DLD1 (cell line): ENCODE data around the gene CHN2.

Source experiments
- in situ Hi-C: cut with HindIII; loops from 2 replicates; pipeline ENCODE4 v1.10.0; 2017; ENCODE audit warnings: low sequenced_read_pairs

The CHN2 gene

GRCh38 chr7:29194594-29195427, at the start of gene CHN2:
CHN2 (plus strand) TSS chr7:29194775.
- in situ Hi-C loops, result no loop called here

GRCh38 chr7:29145553-29146056, 49.0 kb upstream of the CHN2 start:
- in situ Hi-C loops, result no loop called here

- in situ Hi-C loops, result no loop called here
Measured at GRCh38 chr7:29146057-29146706, 48.4 kb upstream of the CHN2 start, which contains the start of gene CPVL. CPVL (minus strand) TSS chr7:29146537; CDS start chr7:29121061, 25,476 bp downstream.

GRCh38 chr7:29146888-29147609, 47.5 kb upstream of the CHN2 start:
- in situ Hi-C loops, result no loop called here

GRCh38 chr7:29147821-29148220, 46.8 kb upstream of the CHN2 start:
- in situ Hi-C loops, result no loop called here

GRCh38 chr7:29149036-29149435, 45.5 kb upstream of the CHN2 start:
- in situ Hi-C loops, result no loop called here

- in situ Hi-C loops, result no loop called here
Measured at GRCh38 chr7:29150856-29151255, 43.7 kb upstream of the CHN2 start.

GRCh38 chr7:29154076-29154475, 40.5 kb upstream of the CHN2 start:
- in situ Hi-C loops, result no loop called here

- in situ Hi-C loops, result no loop called here
Measured at GRCh38 chr7:29156907-29157452, 37.6 kb upstream of the CHN2 start.

- in situ Hi-C loops, result no loop called here
Measured at GRCh38 chr7:29158795-29159423, 35.7 kb upstream of the CHN2 start.

GRCh38 chr7:29160080-29160479, 34.5 kb upstream of the CHN2 start:
- in situ Hi-C loops, result no loop called here

GRCh38 chr7:29161231-29161630, 33.3 kb upstream of the CHN2 start:
- in situ Hi-C loops, result no loop called here

- in situ Hi-C loops, result no loop called here
Measured at GRCh38 chr7:29162577-29162976, 32.0 kb upstream of the CHN2 start.

- in situ Hi-C loops, result no loop called here
Measured at GRCh38 chr7:29163854-29164253, 30.7 kb upstream of the CHN2 start.

- in situ Hi-C loops, result no loop called here
Measured at GRCh38 chr7:29167721-29168120, 26.9 kb upstream of the CHN2 start.

GRCh38 chr7:29170781-29171180, 23.8 kb upstream of the CHN2 start:
- in situ Hi-C loops, result no loop called here

GRCh38 chr7:29173458-29173857, 21.1 kb upstream of the CHN2 start:
- in situ Hi-C loops, result no loop called here

GRCh38 chr7:29177963-29178600, 16.5 kb upstream of the CHN2 start:
- in situ Hi-C loops, result no loop called here

GRCh38 chr7:29179115-29179514, 15.5 kb upstream of the CHN2 start:
- in situ Hi-C loops, result no loop called here

GRCh38 chr7:29184599-29184998, 10.0 kb upstream of the CHN2 start:
- in situ Hi-C loops, result no loop called here
